Measurements from ENCODE around the gene IQCB1. TPM values are rescaled to one million over a fixed set of nuclear protein-coding genes. Genes with fewer than 3 reads are reported as not detected.
"Not testable (repeated sequence)": the region's sequence is repeated elsewhere in the genome, so short reads cannot be mapped to it uniquely, and the experiment has no call there.

Gene IQCB1
- total RNA-seq, 1 experiment from 2014 or later = 22.2 TPM

- DNase-seq (ENCODE audit: low read depth) = no peak
These were observed 86.9 kb downstream of the IQCB1 start for GRCh38 chr3:121747976-121748375.

GRCh38 chr3:121743106-121743505 is 91.8 kb downstream of the IQCB1 start:
- DNase-seq (ENCODE audit: low read depth) = not testable (repeated sequence)

- no peak for DNase-seq (ENCODE audit: low read depth)
These were observed 94.0 kb downstream of the IQCB1 start for GRCh38 chr3:121740896-121741295.

GRCh38 chr3:121739902-121740301 is 95.0 kb downstream of the IQCB1 start:
- DNase-seq (ENCODE audit: low read depth) = no peak

- DNase-seq (ENCODE audit: low read depth) = no peak
These were observed 97.2 kb downstream of the IQCB1 start for GRCh38 chr3:121737644-121738043.

- no peak for DNase-seq (ENCODE audit: low read depth)
These were observed 98.7 kb downstream of the IQCB1 start for GRCh38 chr3:121736112-121736511.

- DNase-seq (ENCODE audit: low read depth) = no peak
These were observed 99.7 kb downstream of the IQCB1 start for GRCh38 chr3:121735047-121735696.

GRCh38 chr3:121730940-121731687 is 103.7 kb downstream of the IQCB1 start:
- no peak for DNase-seq (ENCODE audit: low read depth)

GRCh38 chr3:121724130-121724529 is 110.7 kb downstream of the IQCB1 start:
- no peak for DNase-seq (ENCODE audit: low read depth)

- DNase-seq (ENCODE audit: low read depth) = no peak
These were observed 111.4 kb downstream of the IQCB1 start for GRCh38 chr3:121723485-121723884.

- DNase-seq (ENCODE audit: low read depth) = no peak
These were observed 112.4 kb downstream of the IQCB1 start for GRCh38 chr3:121722411-121722810.

GRCh38 chr3:121720163-121720562 is 114.7 kb downstream of the IQCB1 start:
- no peak for DNase-seq (ENCODE audit: low read depth)

Other genes starting within 250 kb of the IQCB1 start
- under 0.01 TPM in 2 replicates for gene FBXO40, start 241.7 kb downstream of the IQCB1 start, total RNA-seq (2014; rRNA removed; shearing (Covaris generic))
- gene HCLS1, start 174.2 kb downstream of the IQCB1 start, total RNA-seq (2014; rRNA removed; shearing (Covaris generic)) = 0.24 and 0.39 TPM in 2 replicates
- gene GOLGB1, start 85.3 kb downstream of the IQCB1 start, total RNA-seq (2014; rRNA removed; shearing (Covaris generic)) = 18.4 and 26.0 TPM in 2 replicates
- 1.3 and 5.3 TPM in 2 replicates for gene EAF2, start 149 bp upstream of the IQCB1 start, total RNA-seq (2014; rRNA removed; shearing (Covaris generic))
- gene SLC15A2, start 59.3 kb upstream of the IQCB1 start, total RNA-seq (2014; rRNA removed; shearing (Covaris generic)) = 0.24 and 1.2 TPM in 2 replicates
- gene ILDR1, start 187.2 kb upstream of the IQCB1 start, total RNA-seq (2014; rRNA removed; shearing (Covaris generic)) = not detected in 2 replicates
- not detected in 2 replicates for gene CD86, start 220.3 kb upstream of the IQCB1 start, total RNA-seq (2014; rRNA removed; shearing (Covaris generic))